OCI-M2 (cell line): Measurements from ENCODE around the gene CD248.

ENCODE experiments used
- DNase-seq: peaks from one replicate; lab custom pipeline; 2025; ENCODE audit not compliant: unreplicated experiment; lab: John Stamatoyannopoulos, UW

CD248 gene

DNA sequence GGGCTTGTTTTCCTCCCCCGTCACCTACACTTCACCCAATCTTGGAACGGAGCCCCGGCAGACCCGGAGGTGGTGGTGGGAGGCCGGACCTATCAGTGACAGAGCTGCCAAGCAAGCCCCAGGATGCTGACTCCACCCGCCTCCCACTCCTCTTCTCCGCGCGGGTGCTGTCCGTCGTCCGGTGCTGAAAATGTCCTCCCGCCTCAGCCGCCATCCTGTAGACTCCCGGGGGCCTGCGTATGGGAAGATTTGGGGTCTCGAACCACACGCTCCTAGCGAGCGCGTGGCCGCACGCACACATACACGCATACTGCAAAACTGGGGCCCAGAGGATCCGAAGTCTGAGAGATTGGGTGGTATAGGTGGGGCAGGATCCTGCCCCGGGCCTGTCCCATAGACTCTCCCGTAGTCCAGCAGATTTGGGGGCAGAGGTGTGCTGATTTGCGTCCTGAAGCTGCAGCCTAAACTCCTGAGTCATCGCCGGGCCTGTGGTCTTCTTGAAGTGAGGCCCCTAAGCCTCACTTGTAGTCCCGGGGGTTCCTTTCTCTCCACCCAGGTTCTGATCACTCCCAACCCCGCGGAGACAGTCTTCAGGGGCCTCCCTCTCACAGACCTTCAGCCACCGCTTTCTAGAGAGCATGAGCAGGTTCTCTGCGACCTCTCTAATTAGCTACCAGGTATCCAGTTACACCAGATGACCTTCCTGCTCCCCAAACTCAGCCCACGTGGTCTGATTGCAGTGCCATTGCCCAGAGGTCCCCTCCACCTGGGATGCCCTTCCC is 27.1 kb downstream of the CD248 start:
- peak; percentile 80 for DNase-seq

DNA sequence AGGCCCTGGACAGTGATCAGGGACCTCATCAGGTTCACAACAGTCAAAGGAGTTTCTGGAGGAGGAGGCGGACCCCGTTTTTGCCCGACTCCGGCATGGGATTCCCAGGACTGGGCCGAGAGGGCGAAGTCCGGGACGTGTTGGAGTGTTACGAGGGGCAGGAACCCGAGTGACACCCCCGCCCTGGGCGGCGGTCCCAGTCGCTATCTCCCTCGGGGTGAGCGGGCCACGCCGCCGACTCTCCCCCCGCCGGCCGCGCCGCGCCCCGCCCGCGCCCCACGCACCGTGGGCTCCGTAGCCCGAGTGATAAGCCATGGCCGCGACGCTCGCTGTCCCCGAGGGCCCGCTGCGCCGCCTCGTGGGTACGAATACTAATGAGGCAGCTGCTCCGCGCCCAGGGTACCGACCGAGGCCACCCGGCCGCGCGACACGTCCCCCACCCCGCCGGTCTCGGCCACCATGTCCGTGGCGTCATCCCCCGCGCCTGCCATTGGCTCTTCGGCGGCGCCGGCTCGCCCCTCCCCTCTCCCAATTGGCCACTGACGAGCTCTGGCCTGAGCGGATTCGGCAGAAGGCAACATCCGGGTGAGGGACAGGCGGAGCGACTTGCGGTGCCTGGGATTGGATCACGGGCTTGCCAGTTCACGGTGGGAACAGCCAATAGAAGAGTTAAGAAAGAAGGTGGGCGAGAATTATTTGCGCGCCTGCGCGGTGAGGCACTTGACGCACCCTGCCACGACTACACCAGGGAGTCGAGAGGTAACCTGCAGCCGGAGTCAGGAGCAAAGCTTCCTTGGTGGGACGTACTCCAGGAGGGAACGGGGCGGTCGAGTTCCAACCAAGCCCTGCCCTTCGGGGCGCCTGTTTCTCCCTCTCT is 27.9 kb downstream of the CD248 start, which contains the start of gene YIF1A:
TSS of gene YIF1A (minus strand) at position 473 of the 877 bp plus-strand sequence. CDS start at position 315, 158 bp downstream.
- DNase-seq: peak; percentile 80

DNA sequence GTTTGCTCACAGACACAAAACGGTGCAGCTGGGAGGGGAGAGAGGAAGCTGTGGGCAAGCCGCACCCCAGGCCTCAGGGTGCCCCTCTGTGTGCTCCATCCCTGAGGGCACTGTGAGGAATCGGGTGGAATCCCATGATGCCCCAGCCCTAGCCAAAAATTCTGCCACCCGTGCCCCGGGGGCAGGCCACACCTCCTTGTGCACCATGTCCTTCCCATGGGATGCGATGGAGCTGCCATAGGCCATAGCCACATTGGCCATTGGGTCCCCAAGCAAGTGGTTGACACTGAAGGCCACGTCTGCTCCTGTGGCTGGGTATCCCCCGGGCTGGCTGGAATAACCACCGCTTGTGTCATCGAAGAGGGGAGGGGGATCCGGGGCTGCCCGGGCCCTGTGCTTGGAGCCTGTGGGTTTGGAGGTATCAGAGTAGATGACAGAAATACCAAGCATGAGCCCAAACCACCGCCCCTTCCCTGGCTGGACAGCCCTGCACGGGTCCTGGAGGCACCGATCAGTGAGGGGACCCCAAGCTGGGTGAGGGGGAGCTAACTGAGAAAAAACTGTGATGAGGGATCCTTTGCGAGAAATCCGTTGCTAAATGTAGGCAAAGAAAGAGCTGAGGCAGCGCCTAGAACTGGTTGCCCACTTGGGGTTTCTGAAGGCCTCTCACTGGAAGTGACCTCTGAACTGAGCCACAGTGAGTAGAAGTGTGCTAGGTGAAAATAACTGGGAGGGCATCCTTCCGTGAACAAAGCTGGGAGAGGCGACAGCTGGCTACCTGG is 28.8 kb downstream of the CD248 start:
- no peak for DNase-seq

- DNase-seq: no peak
Observed at GRCh38 chr11:66287211-66287888, 29.5 kb downstream of the CD248 start.

DNA sequence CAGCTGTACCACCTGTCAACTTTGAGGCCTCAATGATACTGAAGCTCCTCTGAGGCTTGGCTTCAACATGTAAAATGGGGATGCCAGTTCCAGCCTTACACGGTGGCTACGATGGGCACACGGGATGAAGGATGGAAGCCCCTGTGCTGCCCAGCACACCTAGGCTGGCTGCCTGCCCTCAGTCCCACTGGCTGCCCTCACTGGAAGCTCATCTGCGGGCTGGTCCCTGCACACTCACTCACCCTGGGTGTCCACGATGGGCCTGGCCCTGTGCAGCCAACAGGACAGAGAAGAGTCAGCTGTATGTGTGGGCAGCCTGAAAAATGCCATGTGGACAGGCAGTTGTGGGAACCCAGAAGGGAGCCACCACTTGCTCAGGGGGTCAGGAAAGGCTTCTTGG is 30.1 kb downstream of the CD248 start:
- DNase-seq: no peak

DNA sequence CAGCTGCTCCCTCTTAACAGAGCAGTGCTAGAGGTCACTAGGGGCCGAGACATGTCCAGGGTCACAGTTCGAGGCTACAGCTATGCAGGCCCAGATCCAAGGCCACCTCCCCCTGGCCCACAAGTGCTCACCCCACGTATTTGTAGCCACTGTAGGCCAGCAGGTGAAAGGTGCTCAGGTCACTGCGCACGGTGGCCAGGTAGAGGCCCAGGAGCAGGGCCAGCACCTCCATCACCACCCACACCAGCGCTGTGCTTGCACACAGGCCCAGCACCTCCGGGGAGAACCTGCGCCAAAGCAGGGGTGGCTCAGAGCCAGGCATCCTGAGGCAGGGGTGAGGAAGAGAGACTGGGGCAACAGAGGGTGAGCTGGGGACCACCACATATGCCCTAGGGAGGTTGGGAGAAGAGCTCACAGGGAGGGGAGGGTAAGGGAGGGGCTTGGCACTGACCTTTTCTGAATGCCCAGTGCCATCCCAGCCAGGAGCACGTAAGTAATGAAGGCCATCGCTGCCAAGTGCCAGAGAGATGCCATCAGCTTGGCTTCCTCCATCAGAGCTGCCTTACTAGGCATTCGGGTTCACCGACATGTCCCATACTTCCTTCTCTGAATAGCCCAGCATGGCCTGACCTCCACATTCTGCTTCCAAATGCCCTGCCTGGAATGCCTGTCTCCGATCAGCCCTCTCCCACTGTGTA is 31.4 kb downstream of the CD248 start:
- DNase-seq: no peak

GRCh38 chr11:66284526-66285078 is 32.2 kb downstream of the CD248 start:
- no peak for DNase-seq

DNA sequence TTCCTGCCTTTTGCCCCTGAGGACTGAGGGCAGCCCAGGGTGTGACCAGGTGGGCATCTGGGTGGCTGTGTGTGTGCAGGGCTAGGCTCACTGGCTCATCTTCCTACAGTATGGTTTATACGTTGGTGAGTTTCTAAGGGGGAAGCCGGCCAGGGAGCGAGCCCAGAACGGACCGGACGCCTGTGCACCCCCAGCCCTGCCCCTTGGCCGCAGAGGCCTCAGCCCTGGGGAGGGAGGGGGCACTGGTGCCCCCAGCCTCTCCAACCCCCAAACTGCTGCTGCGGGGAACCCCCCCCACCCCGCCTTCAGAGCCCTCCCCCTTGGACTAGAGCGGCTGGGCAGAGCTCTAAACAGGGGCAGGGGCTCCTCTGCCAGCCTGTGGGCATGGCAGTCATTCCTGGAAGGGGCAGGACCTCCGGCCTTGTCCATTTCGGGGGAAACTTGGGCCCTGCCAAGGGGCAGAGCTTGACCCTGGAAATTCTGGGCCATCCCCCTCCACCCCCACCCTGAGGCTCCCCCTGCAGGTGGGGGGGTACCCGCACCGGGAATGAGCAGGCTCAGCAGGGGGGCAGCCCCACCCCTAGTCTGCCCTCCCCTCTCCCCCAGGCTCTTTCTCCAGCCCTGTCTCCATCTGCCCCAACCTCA is 33.3 kb downstream of the CD248 start:
- no peak for DNase-seq

DNA sequence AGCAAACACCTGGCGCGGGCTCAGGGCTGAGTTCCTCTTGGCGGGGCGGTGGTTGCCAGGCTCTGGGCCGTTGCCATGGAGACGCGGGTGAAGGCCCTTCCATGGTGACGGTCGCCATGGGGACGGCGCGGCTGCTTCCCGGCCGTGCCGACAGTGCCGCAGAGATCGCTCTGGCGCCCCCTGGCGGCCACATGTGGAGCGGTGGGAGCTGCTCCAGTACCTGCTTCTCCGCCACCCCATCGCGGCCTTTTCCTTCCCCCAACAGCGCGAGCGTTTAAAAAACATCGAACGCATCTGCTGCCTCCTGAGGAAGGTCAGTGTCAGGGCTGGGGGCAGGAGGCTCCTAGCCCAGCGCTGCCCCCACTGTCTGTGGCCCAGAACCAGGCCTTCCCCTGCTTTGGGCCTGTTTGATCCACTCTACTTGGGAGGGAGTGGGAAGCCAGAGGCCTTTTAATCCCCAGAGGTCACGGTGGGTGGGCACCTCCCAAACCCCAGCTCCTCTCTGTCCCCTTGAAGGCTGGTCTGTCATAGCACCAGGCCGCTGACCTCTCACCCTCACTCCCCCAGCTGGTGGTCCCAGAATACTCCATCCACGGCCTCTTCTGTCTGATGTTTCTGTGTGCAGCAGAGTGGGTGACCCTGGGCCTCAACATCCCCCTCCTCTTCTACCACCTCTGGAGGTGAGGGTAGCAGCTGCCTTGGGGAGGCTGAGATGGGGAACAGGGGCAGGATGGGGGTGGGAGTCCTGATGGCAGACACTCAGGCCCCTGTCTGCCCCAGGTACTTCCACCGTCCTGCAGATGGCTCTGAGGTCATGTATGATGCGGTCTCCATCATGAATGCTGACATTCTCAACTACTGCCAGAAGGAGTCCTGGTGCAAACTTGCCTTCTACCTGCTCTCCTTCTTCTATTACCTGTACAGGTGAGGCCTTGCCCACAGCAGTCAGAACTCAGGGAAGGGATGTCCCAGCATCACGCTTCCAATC is 34.1 kb downstream of the CD248 start:
- DNase-seq: no peak

GRCh38 chr11:66281776-66282467 is 34.9 kb downstream of the CD248 start:
- no peak for DNase-seq

- DNase-seq: no peak
Observed at GRCh38 chr11:66281001-66281400, 35.8 kb downstream of the CD248 start.

DNA sequence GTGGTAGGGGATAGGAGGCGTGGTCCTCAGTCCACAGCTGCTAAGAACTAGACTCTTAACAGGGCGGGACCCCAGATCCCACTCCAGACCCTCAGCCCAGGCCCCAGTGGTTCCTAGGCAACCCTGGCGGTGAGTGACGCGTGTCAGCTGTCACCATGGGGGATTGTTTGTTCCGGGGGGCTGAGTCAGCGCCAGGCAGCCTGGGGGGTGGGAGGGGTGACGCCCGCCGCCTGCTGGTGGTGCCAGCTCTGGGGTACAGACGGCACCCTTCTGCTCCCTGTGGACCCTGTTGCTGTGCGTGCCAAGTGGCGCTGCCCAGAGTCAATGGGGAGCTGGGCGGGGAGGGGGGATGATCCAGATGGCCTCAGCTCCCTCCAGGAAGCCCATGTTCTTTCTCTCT is 36.4 kb downstream of the CD248 start:
- no peak for DNase-seq

DNA sequence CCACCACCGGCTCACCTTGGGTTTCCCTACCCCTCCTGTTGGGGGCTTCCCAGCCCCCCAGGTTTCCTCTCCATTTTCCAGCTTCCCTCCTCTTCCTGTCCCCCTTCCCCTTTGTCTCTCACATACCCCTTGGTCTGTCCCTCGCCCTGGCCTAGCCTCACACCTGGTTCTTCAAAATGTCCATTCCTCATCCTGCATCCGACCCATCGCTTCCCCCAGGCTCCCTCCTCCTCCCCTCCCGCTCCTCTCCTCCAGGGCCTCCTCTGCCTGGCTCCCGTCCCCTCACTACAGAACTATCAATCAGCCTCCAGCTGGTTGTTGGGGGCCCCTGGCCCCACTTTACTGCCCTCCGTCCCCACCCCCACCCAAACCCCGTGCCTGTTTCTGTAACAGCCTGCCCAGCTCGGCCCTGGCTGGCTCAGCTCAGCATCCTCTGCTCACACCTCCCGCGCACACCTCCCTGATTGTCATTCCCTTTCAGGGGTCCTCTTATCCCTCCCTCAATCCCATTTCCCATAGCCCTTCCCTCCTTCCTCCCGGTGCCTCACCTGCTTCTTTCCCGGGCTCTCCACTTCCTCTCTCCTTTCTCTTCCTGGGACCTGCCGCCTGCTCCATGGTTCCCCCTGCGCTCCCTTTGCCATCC is 37.6 kb downstream of the CD248 start:
- DNase-seq: no peak

- DNase-seq: no peak
Observed at GRCh38 chr11:66278363-66279091, 38.3 kb downstream of the CD248 start.

- no peak for DNase-seq
Observed at GRCh38 chr11:66277471-66278362, 39.1 kb downstream of the CD248 start, which contains the start of gene CNIH2. TSS of gene CNIH2 (plus strand) at chr11:66278175. CDS start at chr11:66278457, 282 bp downstream.
